A549 (cell line): ENCODE measurements around the gene OSBPL3. TPM values are rescaled to one million over a fixed set of nuclear protein-coding genes. Genes with fewer than 3 reads are reported as not detected.
A peak's percentile ranks its signal among the peaks of the same experiment; 100 is the strongest.

Experiments
- ATAC-seq, 2 experiments: fragments of 200-7000 bp in 1 of 2; fragments of >200 bp in 1 of 2; cut with Nextera tagmentation in 1 of 2; cut with Tn5 transposase in 1 of 2; 3 replicates each; pipeline versions ENCODE4 v1.8.0 to v1.9.1; 2018 to 2020; ENCODE audit warnings: mild to moderate bottlenecking in 1 of 2, moderate library complexity in 1 of 2
- CTCF ChIA-PET: fragments of 300-600 bp; sonication (Branson Sonifier 250); formaldehyde crosslinking; extraction: SDS; loops from one replicate; lab custom pipeline; 2021; ENCODE audit warnings: antibody characterized with exemption, inconsistent platforms; lab: Yijun Ruan, JAX
- POLR2A ChIA-PET: fragments of 350-600 bp; formaldehyde crosslinking; extraction: SDS; loops from one replicate; lab custom pipeline; 2021; ENCODE audit warnings: antibody characterized with exemption, inconsistent platforms; lab: Yijun Ruan, JAX
- DNase-seq, 2 experiments: peaks; one replicate each; pipeline versions ENCODE4 v3.0.0 to v3.0.0-alpha.2; 2011 to 2016; ENCODE audit warnings: low read depth in 1 of 2, low spot score in 1 of 2
- FAIRE-seq: peaks from 2 replicates; lab custom pipeline; 2011; peaks lifted over from hg19 to GRCh38; lab: Jason Lieb, UNC
- H3K27ac ChIP-seq, 2 experiments: fragments of >200 bp; sonication (Bioruptor Twin); formaldehyde crosslinking; 3 replicates each; pipeline ENCODE4 v1.5.1; 2016 to 2017
- H3K4me1 ChIP-seq: fragments of >200 bp; sonication (Bioruptor Twin); formaldehyde crosslinking; 3 replicates; pipeline ENCODE4 v1.6.1; 2016
- H3K4me2 ChIP-seq: fragments of >200 bp; sonication (Bioruptor Twin); formaldehyde crosslinking; 3 replicates; pipeline ENCODE4 v1.6.1; 2016
- H3K4me3 ChIP-seq: fragments of >200 bp; sonication (Bioruptor Twin); formaldehyde crosslinking; 3 replicates; pipeline ENCODE4 v1.5.1; 2016
- H3K9me3 ChIP-seq: fragments of >200 bp; sonication (Bioruptor Twin); formaldehyde crosslinking; 3 replicates; pipeline ENCODE4 v1.6.1; 2016
- CHD4 ChIP-seq: fragments of 200-600 bp; sonication (generic); IDR thresholded peaks from 2 replicates; pipeline ENCODE4 v1.6.1; 2016; ENCODE audit warnings: antibody characterized with exemption, mild to moderate bottlenecking, borderline replicate concordance
- EHF ChIP-seq: fragments of 250-450 bp; sonication (Bioruptor Pico); IDR thresholded peaks from 2 replicates; pipeline ENCODE4 v1.5.0; 2020; ENCODE audit warnings: mild to moderate bottlenecking
- EP300 ChIP-seq, 2 experiments: fragments of >200 bp; sonication (Bioruptor Twin); formaldehyde crosslinking; IDR thresholded peaks; 2 replicates in 1 of 2; 3 replicates in 1 of 2; pipeline ENCODE4 v1.6.1; 2016 to 2017
- ESRRA ChIP-seq: fragments of 150-350 bp; IDR thresholded peaks from 2 replicates; pipeline ENCODE4 v1.6.1; 2014; ENCODE audit warnings: mild to moderate bottlenecking, low read length, borderline replicate concordance
- FOXS1 ChIP-seq: fragments of 250-450 bp; sonication (Bioruptor Pico); IDR thresholded peaks from 2 replicates; pipeline ENCODE4 v1.5.0; 2020; ENCODE audit warnings: mild to moderate bottlenecking, moderate library complexity
- GATA3 ChIP-seq: IDR thresholded peaks from 2 replicates; pipeline ENCODE4 v1.6.1; 2012; ENCODE audit warnings: borderline replicate concordance
- HOXA7 ChIP-seq: fragments of 250-450 bp; sonication (Bioruptor Pico); IDR thresholded peaks from 2 replicates; pipeline ENCODE4 v1.5.0; 2020; ENCODE audit warnings: mild to moderate bottlenecking, moderate library complexity
- HOXB5 ChIP-seq: fragments of 250-450 bp; sonication (Bioruptor Pico); IDR thresholded peaks from 2 replicates; pipeline ENCODE4 v1.5.0; 2020; ENCODE audit warnings: mild to moderate bottlenecking, moderate library complexity
- JUN ChIP-seq, 2 experiments: fragments of >200 bp; sonication (Bioruptor Twin); formaldehyde crosslinking; IDR thresholded peaks; 2 replicates in 1 of 2; 3 replicates in 1 of 2; pipeline ENCODE4 v1.6.1; 2016 to 2017
- KDM1A ChIP-seq: fragments of 200-600 bp; sonication (generic); IDR thresholded peaks from 2 replicates; pipeline ENCODE4 v1.6.1; 2016; ENCODE audit warnings: low read depth, mild to moderate bottlenecking
- PBX3 ChIP-seq: IDR thresholded peaks from 2 replicates; pipeline ENCODE4 v1.6.1; 2012
- PHF8 ChIP-seq: fragments of 200-600 bp; sonication (generic); IDR thresholded peaks from 2 replicates; pipeline ENCODE4 v1.6.1; 2016; ENCODE audit warnings: low read depth, mild to moderate bottlenecking, antibody characterized with exemption, moderate library complexity, borderline replicate concordance
- SMC3 ChIP-seq: fragments of >200 bp; sonication (Bioruptor Twin); formaldehyde crosslinking; IDR thresholded peaks from 3 replicates; pipeline ENCODE4 v1.6.1; 2018; ENCODE audit warnings: inconsistent platforms
- USF2 ChIP-seq: fragments of 450-650 bp; IDR thresholded peaks from 2 replicates; pipeline ENCODE4 v1.6.1; 2014; ENCODE audit warnings: antibody characterized with exemption
- ZC3H11A ChIP-seq: fragments of 450-650 bp; IDR thresholded peaks from 2 replicates; pipeline ENCODE4 v1.6.1; 2014; ENCODE audit warnings: antibody characterized with exemption, mild to moderate bottlenecking
- ZSCAN20 ChIP-seq: fragments of 250-450 bp; sonication (Bioruptor Pico); IDR thresholded peaks from 2 replicates; pipeline ENCODE4 v1.8.0; 2022; ENCODE audit warnings: mild to moderate bottlenecking, moderate library complexity
- WGBS: methylation state at CpG from one replicate; pipeline ENCODE4 v1.1.6; 2017; ENCODE audit errors: missing lambda C conversion rate; 5-methylcytosine and 5-hydroxymethylcytosine counted together
- polyA plus RNA-seq, 4 experiments: library from polyadenylated mRNA; depleted of rRNA in 3 of 4; stranded (reverse); fragments of >200 nt; fragmentation: RNase III in 1 of 4; extraction: RNeasy Plus Mini Kit Qiagen cat#74134 plus additional on column Dnase treatment in 1 of 4; gene quantifications; 2 replicates in 3 of 4; 3 replicates in 1 of 4; pipeline ENCODE4 v1.2.3, GENCODE V29; 2011 to 2017
- TF ChIP-seq, protein P1 (sequence below): fragments of 250-450 bp; sonication (Bioruptor Pico); IDR thresholded peaks from 2 replicates; pipeline ENCODE4 v1.5.0; 2021; ENCODE audit warnings: mild to moderate bottlenecking, moderate library complexity, borderline replicate concordance
- TF ChIP-seq, protein P2 (sequence below): IDR thresholded peaks from 2 replicates; pipeline ENCODE4 v1.6.1; 2012; ENCODE audit warnings: low read depth, borderline replicate concordance

The OSBPL3 gene
- polyA plus RNA-seq, 2 of the 4 experiments (the other 2 are of a cell fraction): 10.9 to 17.4 TPM

GRCh38 chr7:24829787-24830186, 150.2 kb downstream of the OSBPL3 start:
- Histone ChIP-seq H3K4me1 (peaks cover 36% of the 10 kb centered on the region), H3K9me3 (no peaks in the 10 kb centered on the region), H3K27ac (no peak overlapping the region), H3K4me2 (no peak overlapping the region), H3K4me3 (no peak overlapping the region)
- no peak for TF ChIP-seq HOXB5 (CRISPR knock-in tag)
- no peak for TF ChIP-seq USF2
- no peak for TF ChIP-seq HOXA7
- TF ChIP-seq EHF: no peak
- no peak for TF ChIP-seq ZSCAN20 (CRISPR knock-in tag)
- TF ChIP-seq EP300 (IDR thresholded peaks at IDR 0.05): no peak
- WGBS: 86% methylated on average over 2 of the region's 2 CpGs
- no peak for FAIRE-seq
- ChIA-PET POLR2A (no interaction called here), CTCF (interaction anchor here (0.9 to 2.8 kb wide), 5 partner anchors 9 to 142 kb away, joined by 3 to 12 read pairs (median 6); no protein-coding TSS in a partner anchor)
- DNase-seq: no peak
- ATAC-seq: no peak

GRCh38 chr7:24828891-24829661, 150.9 kb downstream of the OSBPL3 start:
- POLR2A ChIA-PET: interaction anchor here (0.8 kb wide), 1 partner anchor 152 kb away, joined by 3 read pairs; no protein-coding TSS in a partner anchor
- H3K4me3 ChIP-seq: no peak overlapping the region
- DNase-seq: no peak

DNA sequence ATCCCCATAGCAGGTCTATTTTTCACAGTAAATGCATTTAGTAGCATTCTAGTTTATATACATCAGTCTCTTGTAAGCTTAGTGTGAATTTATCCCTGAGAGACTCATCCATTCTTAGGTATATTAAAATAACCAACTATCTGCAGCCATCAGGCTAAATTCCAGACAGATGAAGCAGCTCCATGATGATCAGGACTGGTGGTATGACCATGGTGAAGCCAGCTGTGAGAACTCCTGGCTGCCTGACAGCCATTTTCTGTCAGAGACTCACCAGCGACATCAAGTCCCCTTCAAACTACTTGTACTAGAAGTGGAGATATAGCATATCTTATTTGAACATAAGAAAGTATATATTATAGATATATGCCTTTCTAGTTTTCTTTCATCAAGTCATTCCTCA, 152.4 kb downstream of the OSBPL3 start:
- DNase-seq (no peak), FAIRE-seq (no peak), ATAC-seq (no peak)
- WGBS: 93% methylated on average over 1 of the region's 1 CpG
- TF ChIP-seq JUN (IDR thresholded peaks at IDR 0.05): no peak
- TF ChIP-seq KDM1A: no peak
- TF ChIP-seq SMC3: no peak
- TF ChIP-seq ESRRA: no peak
- TF ChIP-seq, protein P1, sequence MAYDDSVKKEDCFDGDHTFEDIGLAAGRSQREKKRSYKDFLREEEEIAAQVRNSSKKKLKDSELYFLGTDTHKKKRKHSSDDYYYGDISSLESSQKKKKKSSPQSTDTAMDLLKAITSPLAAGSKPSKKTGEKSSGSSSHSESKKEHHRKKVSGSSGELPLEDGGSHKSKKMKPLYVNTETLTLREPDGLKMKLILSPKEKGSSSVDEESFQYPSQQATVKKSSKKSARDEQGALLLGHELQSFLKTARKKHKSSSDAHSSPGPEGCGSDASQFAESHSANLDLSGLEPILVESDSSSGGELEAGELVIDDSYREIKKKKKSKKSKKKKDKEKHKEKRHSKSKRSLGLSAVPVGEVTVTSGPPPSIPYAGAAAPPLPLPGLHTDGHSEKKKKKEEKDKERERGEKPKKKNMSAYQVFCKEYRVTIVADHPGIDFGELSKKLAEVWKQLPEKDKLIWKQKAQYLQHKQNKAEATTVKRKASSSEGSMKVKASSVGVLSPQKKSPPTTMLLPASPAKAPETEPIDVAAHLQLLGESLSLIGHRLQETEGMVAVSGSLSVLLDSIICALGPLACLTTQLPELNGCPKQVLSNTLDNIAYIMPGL (CRISPR knock-in tag): no peak
- TF ChIP-seq ZC3H11A: no peak
- no peak for TF ChIP-seq FOXS1
- ChIA-PET POLR2A (interaction anchor here (0.9 kb wide), 1 partner anchor 298 kb away, joined by 3 read pairs; the partner anchor contains the start of gene CYCS), CTCF (interaction anchor here (1.1 to 4.3 kb wide), 5 partner anchors 13 to 266 kb away, joined by 4 to 24 read pairs (median 4); partner anchors contain the start of gene OSBPL3)
- Histone ChIP-seq H3K4me3 (no peak overlapping the region), H3K27ac (peak overlapping the region in 1 of 2 experiments; percentile 85; a peak in 3 of 6 replicates), H3K9me3 (no peaks in the 10 kb centered on the region), H3K4me2 (no peak overlapping the region), H3K4me1 (peaks cover 44% of the 10 kb centered on the region)

More at GRCh38 chr7:24828891-24829661, 150.9 kb downstream of the OSBPL3 start:
- TF ChIP-seq, protein P2, sequence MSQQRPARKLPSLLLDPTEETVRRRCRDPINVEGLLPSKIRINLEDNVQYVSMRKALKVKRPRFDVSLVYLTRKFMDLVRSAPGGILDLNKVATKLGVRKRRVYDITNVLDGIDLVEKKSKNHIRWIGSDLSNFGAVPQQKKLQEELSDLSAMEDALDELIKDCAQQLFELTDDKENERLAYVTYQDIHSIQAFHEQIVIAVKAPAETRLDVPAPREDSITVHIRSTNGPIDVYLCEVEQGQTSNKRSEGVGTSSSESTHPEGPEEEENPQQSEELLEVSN: no peak
- TF ChIP-seq HOXB5 (CRISPR knock-in tag): no peak
- TF ChIP-seq ZC3H11A: no peak
- no peak for TF ChIP-seq PHF8
- no peak for TF ChIP-seq CHD4
- TF ChIP-seq USF2: no peak
- TF ChIP-seq PBX3: no peak
- no peak for TF ChIP-seq GATA3
- no peaks in the 10 kb centered on the region for H3K9me3 ChIP-seq
- CTCF ChIA-PET: interaction anchor here (0.9 to 1.5 kb wide), 4 partner anchors 17 to 270 kb away, joined by 3 to 7 read pairs (median 3); no protein-coding TSS in a partner anchor
- peaks cover 43% of the 10 kb centered on the region for H3K4me1 ChIP-seq
- peak overlapping the region in 1 of 2 experiments; percentile 32; a peak in 2 of 6 replicates for H3K27ac ChIP-seq
- ATAC-seq (no peak), FAIRE-seq (no peak)
- H3K4me2 ChIP-seq: no peak overlapping the region
- whole genome bisulfite sequencing: 95% methylated on average over 1 of the region's 1 CpG
